Mesothelial cell of epicardium (in vitro differentiated cells): ENCODE results near the gene UHRF1. TPM values are rescaled to one million over a fixed set of nuclear protein-coding genes. Genes with fewer than 3 reads are reported as not detected.
"Not testable (repeated sequence)": the region's sequence is repeated elsewhere in the genome, so short reads cannot be mapped to it uniquely, and the experiment has no call there.

Source experiments
- DNase-seq, 2 experiments: peaks; one replicate each; pipeline ENCODE4 v3.0.0; 2021; ENCODE audit warnings: low spot score in 2 of 2; ENCODE audit not compliant: unreplicated experiment in 2 of 2
- H3K27ac Mint-ChIP-seq: 2 replicates; pipeline ENCODE4 v1.8.0; 2021; ENCODE audit warnings: mixed read lengths
- H3K27me3 Mint-ChIP-seq: 2 replicates; pipeline ENCODE4 v1.8.0; 2021; ENCODE audit warnings: low read depth, mixed read lengths
- H3K36me3 Mint-ChIP-seq: 2 replicates; pipeline ENCODE4 v1.8.0; 2021; ENCODE audit warnings: mixed read lengths
- H3K4me1 Mint-ChIP-seq: 2 replicates; pipeline ENCODE4 v1.8.0; 2021; ENCODE audit warnings: mixed read lengths
- H3K4me3 Mint-ChIP-seq: 2 replicates; pipeline ENCODE4 v1.8.0; 2021; ENCODE audit warnings: mild to moderate bottlenecking, moderate library complexity, mixed read lengths
- H3K9me3 Mint-ChIP-seq: 2 replicates; pipeline ENCODE4 v1.8.0; 2021; ENCODE audit warnings: mixed read lengths
- total RNA-seq: library from RNA; stranded (reverse); gene quantifications from 3 replicates; pipeline ENCODE4 v1.2.1, GENCODE V29; 2021
- TF ChIP-seq, protein P1 (sequence below): fragments of 200-600 bp; sonication (generic); IDR thresholded peaks from one replicate; pipeline ENCODE4 v1.5.0; 2021; ENCODE audit warnings: antibody characterized with exemption; ENCODE audit not compliant: unreplicated experiment

UHRF1 gene
- total RNA-seq, 1 donor from 2014 or later: 28.9 TPM

DNA sequence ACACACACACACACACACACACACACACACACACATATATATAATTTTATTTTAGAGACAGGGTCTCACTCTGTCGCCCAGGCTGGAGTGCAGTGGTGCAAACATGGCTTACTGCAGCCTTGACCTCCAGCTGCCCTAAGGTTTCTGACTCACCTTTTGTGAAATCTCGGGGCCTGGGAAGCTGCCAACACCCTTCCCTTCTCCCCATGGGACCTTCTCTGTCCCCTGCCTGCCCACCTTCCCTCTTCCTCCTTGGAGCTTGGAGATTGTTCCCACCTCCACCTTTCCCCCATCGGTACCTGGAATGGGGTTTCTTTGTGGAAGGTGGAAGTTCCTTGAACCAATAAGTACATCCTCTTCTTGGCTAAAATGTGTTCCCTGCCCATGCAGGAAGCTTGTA is 12.9 kb upstream of the UHRF1 start:
- Mint-ChIP-seq H3K36me3 (no peaks in the 10 kb centered on the region), H3K27me3 (no peaks in the 10 kb centered on the region), H3K27ac (no peak overlapping the region), H3K9me3 (no peaks in the 10 kb centered on the region), H3K4me3 (no peak overlapping the region), H3K4me1 (no peaks in the 10 kb centered on the region)
- no peak for DNase-seq
- TF ChIP-seq, protein P1, sequence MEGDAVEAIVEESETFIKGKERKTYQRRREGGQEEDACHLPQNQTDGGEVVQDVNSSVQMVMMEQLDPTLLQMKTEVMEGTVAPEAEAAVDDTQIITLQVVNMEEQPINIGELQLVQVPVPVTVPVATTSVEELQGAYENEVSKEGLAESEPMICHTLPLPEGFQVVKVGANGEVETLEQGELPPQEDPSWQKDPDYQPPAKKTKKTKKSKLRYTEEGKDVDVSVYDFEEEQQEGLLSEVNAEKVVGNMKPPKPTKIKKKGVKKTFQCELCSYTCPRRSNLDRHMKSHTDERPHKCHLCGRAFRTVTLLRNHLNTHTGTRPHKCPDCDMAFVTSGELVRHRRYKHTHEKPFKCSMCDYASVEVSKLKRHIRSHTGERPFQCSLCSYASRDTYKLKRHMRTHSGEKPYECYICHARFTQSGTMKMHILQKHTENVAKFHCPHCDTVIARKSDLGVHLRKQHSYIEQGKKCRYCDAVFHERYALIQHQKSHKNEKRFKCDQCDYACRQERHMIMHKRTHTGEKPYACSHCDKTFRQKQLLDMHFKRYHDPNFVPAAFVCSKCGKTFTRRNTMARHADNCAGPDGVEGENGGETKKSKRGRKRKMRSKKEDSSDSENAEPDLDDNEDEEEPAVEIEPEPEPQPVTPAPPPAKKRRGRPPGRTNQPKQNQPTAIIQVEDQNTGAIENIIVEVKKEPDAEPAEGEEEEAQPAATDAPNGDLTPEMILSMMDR: no peak

DNA sequence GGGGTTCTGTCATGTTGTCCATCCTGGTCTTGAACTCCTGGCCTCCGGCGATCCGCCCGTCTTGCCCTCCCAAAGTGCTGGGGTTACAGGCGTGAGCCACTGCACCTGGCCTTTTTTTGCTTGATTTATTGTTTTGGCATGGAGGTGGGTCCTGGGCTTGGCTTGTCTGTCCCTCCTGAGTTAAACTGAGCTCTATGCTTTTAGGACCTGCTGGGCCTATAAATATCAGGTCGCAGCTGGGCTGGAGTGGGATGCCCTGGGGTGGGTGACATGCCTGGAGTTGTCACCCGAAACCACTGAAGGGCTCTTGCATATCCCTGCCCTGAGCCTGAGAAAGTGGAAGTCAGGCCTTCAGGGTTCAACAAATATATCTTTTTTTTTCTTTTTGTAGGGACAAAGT is 12.2 kb upstream of the UHRF1 start:
- Mint-ChIP-seq H3K27ac (no peak overlapping the region), H3K4me3 (no peak overlapping the region), H3K36me3 (no peaks in the 10 kb centered on the region), H3K27me3 (no peaks in the 10 kb centered on the region), H3K4me1 (no peaks in the 10 kb centered on the region), H3K9me3 (no peaks in the 10 kb centered on the region)
- TF ChIP-seq, protein P1: no peak
- no peak for DNase-seq

DNA sequence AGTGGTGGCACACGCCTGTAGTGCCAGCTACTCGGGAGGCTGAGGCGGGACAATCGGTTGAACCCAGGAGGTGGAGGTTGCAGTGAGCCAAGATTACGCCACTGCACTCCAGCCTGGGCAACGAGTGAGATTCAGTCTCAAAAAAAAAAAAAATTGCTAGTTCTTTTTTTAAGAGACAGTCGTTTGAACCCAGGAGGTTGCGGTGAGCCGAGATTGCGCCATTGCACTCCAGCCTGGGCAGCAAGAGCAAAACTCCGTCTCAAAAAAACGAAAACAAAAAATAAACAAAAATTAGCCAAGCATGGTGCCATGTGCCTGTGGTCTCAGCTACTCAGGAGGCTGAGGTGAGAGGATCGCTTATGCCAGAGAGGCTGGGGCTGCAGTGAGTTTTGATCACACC is 8.4 kb upstream of the UHRF1 start:
- not testable (repeated sequence) for DNase-seq, H3K9me3 Mint-ChIP-seq, H3K4me1 Mint-ChIP-seq, H3K4me3 Mint-ChIP-seq, H3K27ac Mint-ChIP-seq, H3K36me3 Mint-ChIP-seq, H3K27me3 Mint-ChIP-seq

DNA sequence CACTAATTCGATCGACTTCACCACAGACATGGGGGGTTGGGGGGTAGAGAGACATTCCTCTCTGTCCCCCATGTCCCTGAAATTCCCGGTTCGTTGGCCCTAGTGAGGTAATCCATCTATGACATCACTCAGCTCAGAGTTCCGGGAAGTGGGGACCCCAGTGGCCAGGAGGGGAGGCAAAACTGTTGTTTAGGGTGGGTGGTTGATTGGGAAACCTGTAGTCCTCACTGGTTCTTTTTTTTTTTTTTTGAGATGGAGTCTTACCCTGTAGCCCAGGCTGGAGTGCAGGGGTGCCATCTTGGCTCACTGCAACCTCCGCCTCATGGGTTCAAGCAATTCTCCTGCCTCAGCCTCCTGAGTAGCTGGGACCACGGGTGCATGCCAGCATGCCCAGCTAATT is 6.5 kb upstream of the UHRF1 start, which contains the start of gene ARRDC5:
Gene ARRDC5 (minus strand): TSS at position 101 of the 400 bp plus-strand sequence. CDS start 71 bp downstream, at position 30.
- H3K27ac Mint-ChIP-seq: no peak within 1 kb of the TSS
- no peak within 1 kb of the TSS for H3K4me3 Mint-ChIP-seq
- DNase-seq: no peak
- H3K27me3 Mint-ChIP-seq: no peaks in the 10 kb centered on the region
- no peaks in the 10 kb centered on the region for H3K36me3 Mint-ChIP-seq
- no peaks in the 10 kb centered on the region for H3K4me1 Mint-ChIP-seq
- TF ChIP-seq, protein P1: no peak
- H3K9me3 Mint-ChIP-seq: no peaks in the 10 kb centered on the region

DNA sequence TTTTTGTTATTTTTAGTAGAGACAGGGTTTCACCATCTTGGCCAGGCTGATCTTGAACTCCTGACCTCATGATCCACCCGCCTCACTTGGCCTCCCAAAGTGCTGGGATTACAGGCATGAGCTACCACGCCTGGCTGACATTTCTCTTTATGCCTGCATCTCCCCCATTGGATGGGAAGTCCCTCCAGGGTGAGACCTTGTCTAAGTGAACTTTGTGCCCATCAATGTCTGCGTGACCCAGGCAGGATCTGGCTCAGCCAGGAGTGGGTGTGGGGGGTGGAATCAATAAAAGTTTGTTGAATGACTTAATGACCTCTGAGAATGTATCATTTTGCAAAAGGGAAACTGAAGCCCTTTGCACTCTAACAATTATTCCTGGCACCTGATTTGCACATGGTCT is 4.8 kb upstream of the UHRF1 start:
- Mint-ChIP-seq H3K36me3 (no peaks in the 10 kb centered on the region), H3K9me3 (no peaks in the 10 kb centered on the region), H3K4me3 (no peak overlapping the region)

DNA sequence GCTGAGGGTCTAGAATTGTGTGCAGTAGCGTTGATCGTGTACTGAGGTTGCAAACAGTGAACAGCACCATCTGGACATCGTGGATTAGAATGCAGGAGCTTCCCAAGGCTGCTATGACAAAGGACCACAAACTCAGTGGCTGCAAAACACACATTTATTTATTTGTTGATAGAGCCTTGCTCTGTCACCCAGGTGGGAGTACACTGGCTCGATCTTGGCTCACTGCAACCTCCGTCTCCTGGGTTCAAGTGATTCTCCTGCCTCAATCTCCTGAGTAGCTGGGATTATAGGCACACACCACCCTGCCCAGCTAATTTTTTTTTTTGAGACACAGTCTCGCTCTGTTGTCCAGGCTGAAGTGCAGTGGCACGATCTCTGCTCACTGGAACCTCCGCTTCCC is 2.3 kb upstream of the UHRF1 start:
- peaks cover 16% of the 10 kb centered on the region for H3K4me1 Mint-ChIP-seq
- no peak overlapping the region for H3K27ac Mint-ChIP-seq

More for the DNA sequence above, 4.8 kb upstream of the UHRF1 start:
- Mint-ChIP-seq H3K4me1 (no peaks in the 10 kb centered on the region), H3K27me3 (no peaks in the 10 kb centered on the region), H3K27ac (no peak overlapping the region)
- TF ChIP-seq, protein P1: no peak
- DNase-seq: no peak

More for the DNA sequence above, 2.3 kb upstream of the UHRF1 start:
- Mint-ChIP-seq H3K27me3 (no peaks in the 10 kb centered on the region), H3K4me3 (no peak overlapping the region), H3K36me3 (no peaks in the 10 kb centered on the region), H3K9me3 (no peaks in the 10 kb centered on the region)
- TF ChIP-seq, protein P1: no peak
- DNase-seq: no peak
